HepG2 (cell line): Measurements from ENCODE around the gene ABCC1. TPM values are rescaled to one million over a fixed set of nuclear protein-coding genes. Genes with fewer than 3 reads are reported as not detected.
A peak's percentile ranks its signal among the peaks of the same experiment; 100 is the strongest.

Experiments used
- AHR ChIP-seq: IDR thresholded peaks from 2 replicates; pipeline ENCODE4 v1.6.1; 2018; ENCODE audit warnings: missing genetic modification reagents, missing compliant biosample characterization
- ATRX ChIP-seq: sonication (generic); formaldehyde crosslinking; IDR thresholded peaks from 2 replicates; pipeline ENCODE4 v1.4.0; 2020; ENCODE audit warnings: missing genetic modification reagents, borderline replicate concordance
- CCDC6 ChIP-seq: sonication (generic); formaldehyde crosslinking; IDR thresholded peaks from 2 replicates; pipeline ENCODE4 v1.8.1; 2022; ENCODE audit warnings: mild to moderate bottlenecking, missing genetic modification reagents, moderate library complexity
- DZIP1 ChIP-seq: sonication (generic); formaldehyde crosslinking; IDR thresholded peaks from 2 replicates; pipeline ENCODE4 v1.5.0; 2020; ENCODE audit warnings: mild to moderate bottlenecking, missing genetic modification reagents
- ELK4 ChIP-seq: sonication (generic); formaldehyde crosslinking; IDR thresholded peaks from 2 replicates; pipeline ENCODE4 v1.9.0; 2021; ENCODE audit warnings: missing genetic modification reagents, borderline replicate concordance
- FOXP4 ChIP-seq: sonication (generic); formaldehyde crosslinking; IDR thresholded peaks from 2 replicates; pipeline ENCODE4 v1.4.0; 2020; ENCODE audit warnings: missing genetic modification reagents
- KDM5A ChIP-seq: fragments of 200-600 bp; sonication (generic); IDR thresholded peaks from 2 replicates; pipeline ENCODE4 v1.7.0; 2018; ENCODE audit warnings: antibody characterized with exemption, mild to moderate bottlenecking, low read length, borderline replicate concordance
- MAF1 ChIP-seq: sonication (generic); formaldehyde crosslinking; IDR thresholded peaks from 2 replicates; pipeline ENCODE4 v1.5.0; 2020; ENCODE audit warnings: missing genetic modification reagents, borderline replicate concordance
- MIER2 ChIP-seq: IDR thresholded peaks from 2 replicates; pipeline ENCODE4 v1.6.1; 2016; ENCODE audit warnings: missing biosample characterization, missing genetic modification reagents
- MTA1 ChIP-seq: sonication (generic); formaldehyde crosslinking; IDR thresholded peaks from 2 replicates; pipeline ENCODE4 v1.4.0; 2020; ENCODE audit warnings: missing genetic modification reagents, mild to moderate bottlenecking, borderline replicate concordance
- PAF1 ChIP-seq: IDR thresholded peaks from 2 replicates; pipeline ENCODE4 v1.6.1; 2016; ENCODE audit warnings: missing genetic modification reagents, missing compliant biosample characterization
- RFXAP ChIP-seq: sonication (generic); formaldehyde crosslinking; IDR thresholded peaks from 2 replicates; pipeline ENCODE4 v1.4.0; 2020; ENCODE audit warnings: missing genetic modification reagents, borderline replicate concordance
- ZBTB43 ChIP-seq: sonication (generic); formaldehyde crosslinking; conservative IDR thresholded peaks from 2 replicates; pipeline ENCODE4 v1.4.0; 2020; ENCODE audit warnings: missing genetic modification reagents
- ZFP1 ChIP-seq: IDR thresholded peaks from 2 replicates; pipeline ENCODE4 v1.6.1; 2016
- ZFP62 ChIP-seq: sonication (generic); formaldehyde crosslinking; IDR thresholded peaks from 2 replicates; pipeline ENCODE4 v1.4.0; 2020; ENCODE audit warnings: missing genetic modification reagents
- ZNF235 ChIP-seq: sonication (generic); formaldehyde crosslinking; IDR thresholded peaks from 2 replicates; pipeline ENCODE4 v1.8.1; 2023; ENCODE audit warnings: mild to moderate bottlenecking, missing genetic modification reagents, borderline replicate concordance
- ZNF703 ChIP-seq: sonication (generic); formaldehyde crosslinking; IDR thresholded peaks from 2 replicates; pipeline ENCODE4 v1.5.1; 2020; ENCODE audit warnings: missing genetic modification reagents, mild to moderate bottlenecking, moderate library complexity, borderline replicate concordance
- ZNF724P ChIP-seq: sonication (generic); formaldehyde crosslinking; IDR thresholded peaks from 2 replicates; pipeline ENCODE4 v1.8.0; 2022; ENCODE audit warnings: missing genetic modification reagents, borderline replicate concordance
- ZNF761 ChIP-seq: sonication (generic); formaldehyde crosslinking; conservative IDR thresholded peaks from 2 replicates; pipeline ENCODE4 v1.4.0; 2020; ENCODE audit warnings: mild to moderate bottlenecking, missing genetic modification reagents
- ZNF879 ChIP-seq: sonication (generic); formaldehyde crosslinking; IDR thresholded peaks from 2 replicates; pipeline ENCODE4 v1.8.1; 2023; ENCODE audit warnings: missing genetic modification reagents
- ZUFSP ChIP-seq: sonication (generic); formaldehyde crosslinking; IDR thresholded peaks from 2 replicates; pipeline ENCODE4 v1.9.0; 2021; ENCODE audit warnings: missing genetic modification reagents, mild to moderate bottlenecking, borderline replicate concordance
- polyA plus RNA-seq, 8 experiments: library from polyadenylated mRNA; depleted of rRNA in 3 of 8; stranded (reverse) in 7 of 8; unstranded in 1 of 8; fragments of >200 nt; fragmentation: Illumina TruSeq in 4 of 8; extraction: Trizol in 4 of 8; gene quantifications; 2 replicates each; pipeline versions ENCODE4 v1.2.1 to v1.2.3, GENCODE V29; 2011 to 2016; ENCODE audit warnings: low read depth in 4 of 8, missing spikeins in 1 of 8, mixed read lengths in 1 of 8; ENCODE audit not compliant: insufficient read depth in 1 of 8
- total RNA-seq, 5 experiments: library from RNA; depleted of rRNA; stranded (reverse); fragments of >200 nt; fragmentation: Illumina TruSeq; extraction: Trizol; gene quantifications; 2 replicates each; pipeline ENCODE4 v1.2.3, GENCODE V29; 2016; ENCODE audit warnings: low read depth in 1 of 5

ABCC1 gene
- total and polyA plus RNA-seq, 2 of the 13 experiments (the other 11 are each of a cell fraction or from before 2014, with no cell fraction given): 13.0 to 30.6 TPM

GRCh38 chr16:15948532-15949209, 745 bp upstream of the ABCC1 start (continued):
- no peak for TF ChIP-seq ZUFSP
- no peak; the same call in 1 of the 2 replicates for TF ChIP-seq KDM5A
- no peak for TF ChIP-seq PAF1 (CRISPR knock-in tag)
- TF ChIP-seq RFXAP (CRISPR knock-in tag): no peak
- no peak for TF ChIP-seq ELK4 (CRISPR knock-in tag)
- no peak for TF ChIP-seq ZBTB43 (CRISPR knock-in tag)
- no peak for TF ChIP-seq ATRX (CRISPR knock-in tag)
- TF ChIP-seq ZNF761 (CRISPR knock-in tag): no peak
- TF ChIP-seq ZNF235 (CRISPR knock-in tag): no peak
- peak; percentile 76; the same call in 1 of the 2 replicates for TF ChIP-seq AHR
- TF ChIP-seq ZFP1 (CRISPR knock-in tag): no peak
- peak; percentile 19; the same call in 1 of the 2 replicates for TF ChIP-seq MTA1 (CRISPR knock-in tag)
- TF ChIP-seq MAF1 (CRISPR knock-in tag): no peak
- no peak for TF ChIP-seq ZFP62
- TF ChIP-seq MIER2 (CRISPR knock-in tag): no peak
- TF ChIP-seq CCDC6 (CRISPR knock-in tag): no peak
- no peak for TF ChIP-seq ZNF724P (CRISPR knock-in tag)
- TF ChIP-seq ZNF703: no peak
- TF ChIP-seq FOXP4 (CRISPR knock-in tag): no peak
- no peak for TF ChIP-seq ZNF879 (CRISPR knock-in tag)
- TF ChIP-seq DZIP1 (CRISPR knock-in tag): no peak
